Gastroesophageal sphincter (tissue), 4 donors: Measurements from ENCODE around the gene TCHH. TPM values are rescaled to one million over a fixed set of nuclear protein-coding genes. Genes with fewer than 3 reads are reported as not detected.

Experiments
- ATAC-seq: fragments of 150-250 bp; one replicate; pipeline ENCODE4 v1.9.1; 2016; ENCODE audit warnings: mild to moderate bottlenecking, moderate library complexity
- H3K27ac ChIP-seq, 4 donors: fragments of 200-600 bp; sonication (generic) in 3 of 4; 1 replicate in 3 of 4; 2 replicates in 1 of 4; pipeline ENCODE4 v1.5.1; 2016 to 2019
- H3K27me3 ChIP-seq: fragments of 200-600 bp; sonication (generic); one replicate; pipeline ENCODE4 v1.5.1; 2019
- H3K36me3 ChIP-seq, 2 donors: fragments of 200-600 bp; sonication (generic); one replicate each; pipeline ENCODE4 v1.5.1; 2019; ENCODE audit warnings: control low read depth in 1 of 2
- H3K4me1 ChIP-seq, 3 donors: fragments of 200-600 bp; sonication (generic); 1 replicate in 2 of 3; 2 replicates in 1 of 3; pipeline ENCODE4 v1.5.1; 2016 to 2019; ENCODE audit warnings: control low read depth in 2 of 3
- H3K4me3 ChIP-seq, 2 donors: fragments of 200-600 bp; sonication (generic); one replicate each; pipeline ENCODE4 v1.5.1; 2019; ENCODE audit warnings: mild to moderate bottlenecking in 1 of 2, moderate library complexity in 1 of 2
- H3K9me3 ChIP-seq, 3 donors: fragments of 200-600 bp; sonication (generic); one replicate each; pipeline ENCODE4 v1.5.1; 2017 to 2019; ENCODE audit warnings: control low read depth in 2 of 3
- EP300 ChIP-seq: sonication (generic); formaldehyde crosslinking; IDR thresholded peaks from one replicate; pipeline ENCODE4 v1.6.1; 2017; ENCODE audit warnings: antibody characterized with exemption, mild to moderate bottlenecking
- POLR2A ChIP-seq, 2 donors: fragments of 450-650 bp; IDR thresholded peaks; one replicate each; pipeline ENCODE4 v1.6.1; 2017; ENCODE audit warnings: antibody characterized with exemption in 2 of 2, mild to moderate bottlenecking in 2 of 2, moderate library complexity in 1 of 2
- POLR2AphosphoS5 ChIP-seq: sonication (generic); formaldehyde crosslinking; IDR thresholded peaks from one replicate; pipeline ENCODE4 v1.6.1; 2017; ENCODE audit warnings: antibody characterized with exemption
- WGBS, 2 donors: methylation state at CpG; one replicate each; pipeline ENCODE4 v1.1.5; 2018; ENCODE audit warnings: low coverage in 1 of 2; 5-methylcytosine and 5-hydroxymethylcytosine counted together
- total RNA-seq, 4 donors: library from RNA; depleted of rRNA; stranded (reverse); fragments of >200 nt; gene quantifications; one replicate each; pipeline ENCODE4 v1.1.0, GENCODE V29; 2016
- TF ChIP-seq, protein P1 (sequence below), 4 experiments: fragments of 200-600 bp in 2 of 4; fragments of 450-650 bp in 2 of 4; sonication (generic) in 1 of 4; IDR thresholded peaks; one replicate each; pipeline ENCODE4 v1.5.1; 2017 to 2019; ENCODE audit warnings: antibody characterized with exemption in 4 of 4, mild to moderate bottlenecking in 2 of 4, moderate library complexity in 2 of 4

The TCHH gene
- total RNA-seq, 4 donors from 2014 or later: 0.05 to 0.54 (median 0.17) TPM

DNA sequence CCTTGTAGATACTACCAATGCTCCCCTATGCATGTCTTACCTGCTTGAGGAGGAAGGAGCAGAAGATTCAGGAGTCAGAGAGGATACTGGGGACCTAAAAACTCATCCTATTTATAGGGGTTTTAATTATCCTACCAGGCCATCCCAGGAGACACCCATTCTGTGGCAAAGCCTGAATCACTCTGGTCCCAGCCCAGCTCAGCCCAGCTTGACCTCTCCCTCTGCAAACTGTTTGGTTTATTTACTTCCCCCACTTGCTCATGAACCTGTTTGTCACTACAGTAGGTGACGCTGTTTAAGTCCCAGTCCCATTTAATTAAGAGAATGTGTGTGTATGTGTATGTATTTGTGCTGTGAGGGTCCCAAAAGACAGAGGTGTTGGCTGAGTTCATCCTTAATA is 43.9 kb upstream of the TCHH start, which contains the start of gene RPTN:
Gene RPTN (minus strand): TSS at position 85 of the 400 bp plus-strand sequence. CDS start 1,339 bp downstream, outside the sequence.
- 67% methylated on average over 1 of the region's 1 CpG; no CpG with 5 or more reads in 1 of the 2 donors for WGBS, 2 donors
- no peak for TF ChIP-seq EP300
- TF ChIP-seq POLR2A (IDR thresholded peaks at IDR 0.05): no peak
- no peak for TF ChIP-seq POLR2AphosphoS5
- TF ChIP-seq, protein P1, sequence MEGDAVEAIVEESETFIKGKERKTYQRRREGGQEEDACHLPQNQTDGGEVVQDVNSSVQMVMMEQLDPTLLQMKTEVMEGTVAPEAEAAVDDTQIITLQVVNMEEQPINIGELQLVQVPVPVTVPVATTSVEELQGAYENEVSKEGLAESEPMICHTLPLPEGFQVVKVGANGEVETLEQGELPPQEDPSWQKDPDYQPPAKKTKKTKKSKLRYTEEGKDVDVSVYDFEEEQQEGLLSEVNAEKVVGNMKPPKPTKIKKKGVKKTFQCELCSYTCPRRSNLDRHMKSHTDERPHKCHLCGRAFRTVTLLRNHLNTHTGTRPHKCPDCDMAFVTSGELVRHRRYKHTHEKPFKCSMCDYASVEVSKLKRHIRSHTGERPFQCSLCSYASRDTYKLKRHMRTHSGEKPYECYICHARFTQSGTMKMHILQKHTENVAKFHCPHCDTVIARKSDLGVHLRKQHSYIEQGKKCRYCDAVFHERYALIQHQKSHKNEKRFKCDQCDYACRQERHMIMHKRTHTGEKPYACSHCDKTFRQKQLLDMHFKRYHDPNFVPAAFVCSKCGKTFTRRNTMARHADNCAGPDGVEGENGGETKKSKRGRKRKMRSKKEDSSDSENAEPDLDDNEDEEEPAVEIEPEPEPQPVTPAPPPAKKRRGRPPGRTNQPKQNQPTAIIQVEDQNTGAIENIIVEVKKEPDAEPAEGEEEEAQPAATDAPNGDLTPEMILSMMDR (IDR thresholded peaks at IDR 0.05): no peak

DNA sequence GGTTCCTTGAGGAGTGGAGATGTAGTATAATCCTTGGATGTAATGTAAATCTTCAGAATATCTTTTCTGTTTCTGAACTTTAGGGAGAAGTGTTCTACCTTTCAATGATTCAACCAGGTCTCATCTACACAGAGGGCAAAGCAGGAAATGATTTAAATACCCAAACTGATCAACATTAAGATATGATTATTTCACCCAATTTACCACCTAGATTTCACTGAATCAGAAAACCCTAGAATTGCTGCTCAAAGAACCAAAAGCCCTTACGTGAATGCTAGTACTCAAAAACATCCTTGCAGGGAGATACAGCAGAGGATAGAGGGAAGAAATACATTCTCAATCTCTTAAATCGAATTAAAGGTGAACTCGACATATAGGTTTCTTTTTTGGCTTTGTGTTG is 38.8 kb upstream of the TCHH start:
- no peak overlapping the region for H3K27ac ChIP-seq
- H3K4me3 ChIP-seq: no peak overlapping the region
- no peak for ATAC-seq
- peaks cover 0 to 2% (median 0%) of the 10 kb centered on the region in 3 donors for H3K9me3 ChIP-seq
- H3K36me3 ChIP-seq: no peaks in the 10 kb centered on the region
- H3K27me3 ChIP-seq: no peaks in the 10 kb centered on the region
- WGBS, 2 donors: 79 to 80% methylated on average over 3 of the region's 3 CpGs
- no peaks in the 10 kb centered on the region for H3K4me1 ChIP-seq
- TF ChIP-seq POLR2A (IDR thresholded peaks at IDR 0.05): no peak
- no peak for TF ChIP-seq POLR2AphosphoS5
- TF ChIP-seq, protein P1 (IDR thresholded peaks at IDR 0.05): no peak
- no peak for TF ChIP-seq EP300

More for the DNA sequence above, 43.9 kb upstream of the TCHH start, which contains the start of gene RPTN:
- H3K9me3 ChIP-seq: no peaks in the 10 kb centered on the region
- H3K36me3 ChIP-seq: no peaks in the 10 kb centered on the region
- ATAC-seq: no peak
- no peak within 1 kb of the TSS for H3K4me3 ChIP-seq
- no peaks in the 10 kb centered on the region for H3K4me1 ChIP-seq
- H3K27ac ChIP-seq: no peak within 1 kb of the TSS
- H3K27me3 ChIP-seq: no peaks in the 10 kb centered on the region

DNA sequence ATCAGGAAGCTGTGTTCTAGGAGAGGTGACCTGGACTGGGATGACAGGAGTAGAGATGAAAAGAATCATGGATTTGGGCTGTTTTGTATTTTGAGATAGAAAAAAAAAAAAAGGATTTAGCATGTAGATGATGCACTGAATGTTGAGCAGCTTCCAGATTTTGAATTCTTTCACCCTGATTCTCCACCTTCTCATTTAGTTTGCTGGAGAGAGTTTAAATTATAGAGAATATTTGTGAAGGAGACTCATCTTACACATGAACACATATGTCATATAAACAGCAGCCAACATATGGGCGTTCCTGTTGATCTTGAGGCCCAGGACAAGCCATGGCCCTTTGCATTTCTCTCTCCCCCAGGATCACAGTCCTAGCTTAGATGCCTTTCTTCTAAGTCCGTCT is 36.4 kb upstream of the TCHH start:
- Histone ChIP-seq H3K9me3 (peaks cover 0 to 21% (median 0%) of the 10 kb centered on the region in 3 donors), H3K36me3 (no peaks in the 10 kb centered on the region), H3K27ac (no peak overlapping the region), H3K4me3 (no peak overlapping the region), H3K4me1 (no peaks in the 10 kb centered on the region), H3K27me3 (peaks cover 13% of the 10 kb centered on the region)
- TF ChIP-seq EP300: no peak
- TF ChIP-seq POLR2AphosphoS5: no peak
- no peak for TF ChIP-seq POLR2A (IDR thresholded peaks at IDR 0.05)
- TF ChIP-seq, protein P1 (IDR thresholded peaks at IDR 0.05): no peak
- no peak for ATAC-seq
- 72 to 85% methylated on average over 2 of the region's 2 CpGs for WGBS, 2 donors

DNA sequence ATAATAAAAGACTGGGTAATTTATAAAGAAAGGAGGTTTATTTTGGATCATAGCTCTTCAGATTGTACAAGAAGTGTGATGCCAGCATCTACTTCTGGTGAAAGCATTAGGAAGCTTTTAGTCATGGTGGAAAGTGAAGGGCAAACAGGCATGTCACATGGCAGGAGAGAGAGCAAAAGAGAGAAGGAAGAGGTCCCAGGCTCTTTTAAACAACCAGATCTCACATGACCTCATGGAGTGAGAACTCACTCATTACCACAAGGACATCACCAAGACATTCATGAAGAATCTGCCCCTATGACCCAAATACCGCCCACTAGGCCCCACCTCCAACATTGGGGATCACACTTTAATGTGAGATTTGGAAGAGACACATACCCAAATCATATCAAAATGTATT is 33.7 kb upstream of the TCHH start:
- Histone ChIP-seq H3K36me3 (no peaks in the 10 kb centered on the region), H3K27ac (no peak overlapping the region), H3K27me3 (peaks cover 20% of the 10 kb centered on the region), H3K9me3 (peaks cover 0 to 21% (median 0%) of the 10 kb centered on the region in 3 donors), H3K4me3 (no peak overlapping the region), H3K4me1 (no peaks in the 10 kb centered on the region)
- WGBS, 2 donors: 40 to 71% methylated on average over 1 of the region's 1 CpG
- TF ChIP-seq POLR2A (IDR thresholded peaks at IDR 0.05): no peak
- TF ChIP-seq EP300: no peak
- TF ChIP-seq POLR2AphosphoS5: no peak
- TF ChIP-seq, protein P1 (IDR thresholded peaks at IDR 0.05): no peak
- ATAC-seq: no peak

DNA sequence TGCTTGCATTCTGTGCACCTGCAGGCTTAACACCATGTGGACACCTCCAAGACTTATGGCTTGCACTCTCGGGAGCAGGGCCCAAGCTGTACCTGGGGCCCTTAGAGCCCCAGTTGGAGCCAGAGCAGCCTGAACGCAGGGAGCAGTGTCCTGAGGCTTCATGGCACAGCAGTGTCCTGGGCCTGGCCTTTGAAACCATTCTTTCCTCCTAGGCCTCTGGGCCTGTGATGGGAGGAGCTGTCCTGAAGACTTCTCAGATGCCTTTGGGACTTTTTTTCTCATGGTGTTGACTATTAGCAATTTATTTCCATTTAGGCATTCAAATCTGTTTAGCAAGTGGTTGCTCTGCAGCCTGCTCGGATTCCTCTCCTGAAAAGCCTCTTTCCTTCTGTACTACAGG is 32.8 kb upstream of the TCHH start:
- Histone ChIP-seq H3K4me1 (no peaks in the 10 kb centered on the region), H3K27ac (no peak overlapping the region), H3K36me3 (no peaks in the 10 kb centered on the region), H3K9me3 (peaks cover 0 to 21% (median 0%) of the 10 kb centered on the region in 3 donors), H3K27me3 (peaks cover 20% of the 10 kb centered on the region), H3K4me3 (no peak overlapping the region)
- WGBS, 2 donors: 52 to 80% methylated on average over 1 to 2 of the region's 3 CpGs
- ATAC-seq: no peak
- TF ChIP-seq POLR2A (IDR thresholded peaks at IDR 0.05): no peak
- no peak for TF ChIP-seq EP300
- no peak for TF ChIP-seq POLR2AphosphoS5
- TF ChIP-seq, protein P1 (IDR thresholded peaks at IDR 0.05): no peak
